GM12878 (cell line): ENCODE measurements around the gene IL26. TPM values are rescaled to one million over a fixed set of nuclear protein-coding genes. Genes with fewer than 3 reads are reported as not detected.

Experiments
- ATAC-seq: fragments of 200-7000 bp; cut with Tn5 transposase; 3 replicates; pipeline ENCODE4 v1.9.1; 2020; ENCODE audit warnings: mild to moderate bottlenecking, moderate library complexity
- BruUV-seq: library from RNA; stranded (reverse); fragments of 400-500 nt; replicated peaks from 2 replicates; lab custom pipeline; 2021; lab: Mats Ljungman, UMichigan
- CTCF ChIA-PET: fragments of 300-600 bp; sonication (Branson Sonifier 250); formaldehyde crosslinking; extraction: SDS; loops from one replicate; lab custom pipeline; 2021; ENCODE audit warnings: inconsistent platforms; lab: Yijun Ruan, JAX
- POLR2A ChIA-PET: fragments of 350-600 bp; formaldehyde crosslinking; extraction: SDS; loops from one replicate; lab custom pipeline; 2021; ENCODE audit warnings: inconsistent platforms; lab: Charles Lee
- RAD21 ChIA-PET: fragments of 300-600 bp; sonication (Branson Sonifier 250); formaldehyde crosslinking; loops from one replicate; lab custom pipeline; 2023; ENCODE audit warnings: antibody characterized with exemption; ENCODE audit not compliant: unreplicated experiment; lab: Charles Lee
- SMC1A ChIA-PET: fragments of 300-600 bp; sonication (Branson Sonifier 250); formaldehyde crosslinking; loops from one replicate; lab custom pipeline; 2023; ENCODE audit not compliant: unreplicated experiment, uncharacterized antibody; lab: Charles Lee
- DNase-seq: peaks from one replicate; pipeline ENCODE4 v3.0.0-alpha.2; 2011; ENCODE audit warnings: low read depth, low spot score
- FAIRE-seq: peaks from 3 replicates; lab custom pipeline; 2011; peaks lifted over from hg19 to GRCh38; lab: Jason Lieb, UNC
- H2AFZ ChIP-seq: 2 replicates; pipeline ENCODE4 v1.6.0; 2011; ENCODE audit warnings: low read depth, low read length, control low read depth; ENCODE audit not compliant: control insufficient read depth
- H3K27ac ChIP-seq: 2 replicates; pipeline ENCODE4 v1.5.1; 2011; ENCODE audit warnings: control low read depth; ENCODE audit not compliant: control insufficient read depth, insufficient read depth
- H3K27me3 ChIP-seq, 2 experiments: replicated peaks in 1 of 2; 2 replicates each; pipeline versions ENCODE4 v1.6.0 to v1.6.1; 2011; ENCODE audit warnings: low read length in 1 of 2; ENCODE audit not compliant: control insufficient read depth in 2 of 2, insufficient read depth in 2 of 2
- H3K36me3 ChIP-seq, 2 experiments: 2 replicates each; pipeline ENCODE4 v1.5.1; 2011; ENCODE audit warnings: low read length in 1 of 2; ENCODE audit not compliant: control insufficient read depth in 2 of 2, insufficient read depth in 2 of 2
- H3K4me1 ChIP-seq: 2 replicates; pipeline ENCODE4 v1.6.1; 2011; ENCODE audit warnings: mild to moderate bottlenecking, low read length, moderate library complexity, mixed read lengths; ENCODE audit not compliant: control insufficient read depth, insufficient read depth
- H3K4me2 ChIP-seq: 2 replicates; pipeline ENCODE4 v1.6.0; 2011; ENCODE audit warnings: control low read depth; ENCODE audit not compliant: control insufficient read depth, insufficient read depth
- H3K4me3 ChIP-seq: fragments of 200-600 bp; sonication (generic); 2 replicates; pipeline ENCODE4 v1.5.1; 2016
- H3K79me2 ChIP-seq: 2 replicates; pipeline ENCODE4 v1.6.0; 2011; ENCODE audit warnings: low read length; ENCODE audit not compliant: control insufficient read depth, insufficient read depth
- H3K9ac ChIP-seq: 2 replicates; pipeline ENCODE4 v1.8.0; 2011; ENCODE audit warnings: low read length, control low read depth, mixed read lengths; ENCODE audit not compliant: control insufficient read depth, insufficient read depth
- H3K9me3 ChIP-seq: replicated peaks from 3 replicates; pipeline ENCODE4 v1.5.1; 2011; ENCODE audit warnings: mild to moderate bottlenecking, low read length; ENCODE audit not compliant: control insufficient read depth, insufficient read depth
- H4K20me1 ChIP-seq: 2 replicates; pipeline ENCODE4 v1.6.0; 2011; ENCODE audit not compliant: control insufficient read depth, insufficient read depth
- ATF2 ChIP-seq: IDR thresholded peaks from 2 replicates; pipeline ENCODE4 v1.6.1; 2012; ENCODE audit warnings: low read length, inconsistent platforms
- ELK1 ChIP-seq: IDR thresholded peaks from 2 replicates; pipeline ENCODE4 v1.6.1; 2012; ENCODE audit warnings: low read depth, low read length, improper control_type of control experiment
- MEF2B ChIP-seq: fragments of 450-650 bp; IDR thresholded peaks from 2 replicates; pipeline ENCODE4 v1.6.1; 2018; ENCODE audit warnings: mild to moderate bottlenecking, moderate library complexity; ENCODE audit not compliant: partially characterized antibody, poor library complexity, severe bottlenecking
- RUNX3 ChIP-seq: IDR thresholded peaks from 2 replicates; pipeline ENCODE4 v1.6.1; 2012; ENCODE audit warnings: low read length, inconsistent platforms
- YY1 ChIP-seq: IDR thresholded peaks from 2 replicates; pipeline ENCODE4 v1.6.1; 2011; ENCODE audit warnings: low read depth, mild to moderate bottlenecking, low read length
- in situ Hi-C: fragments of 300-500 bp; cut with MboI; formaldehyde crosslinking; loops from 9 replicates; pipeline ENCODE4 v1.14.3; 2018; ENCODE audit warnings: mixed read lengths
- intact Hi-C: fragments of 100-400 bp; cut with micrococcal nuclease; formaldehyde crosslinking; loops from one replicate; pipeline ENCODE4 v1.14.2; 2022; ENCODE audit not compliant: unreplicated experiment
- polyA plus RNA-seq, 11 experiments: library from polyadenylated mRNA; depleted of rRNA in 4 of 11; unstranded in 6 of 11; stranded (reverse) in 5 of 11; fragments of >200 nt; fragmentation: Nextera tagmentation in 4 of 11; fragmentation: Illumina TruSeq in 1 of 11; extraction: Ambion mirVana in 4 of 11; extraction: Trizol in 1 of 11; gene quantifications; 1 replicate in 1 of 11; 2 replicates in 10 of 11; pipeline versions ENCODE4 v1.2.1 to v1.2.3, GENCODE V29; 2011 to 2016; ENCODE audit warnings: inconsistent platforms in 2 of 11, missing spikeins in 2 of 11, low read depth in 1 of 11
- total RNA-seq, 4 experiments: library from RNA; depleted of rRNA in 3 of 4; stranded (reverse); fragments of >200 nt in 3 of 4; fragmentation: Illumina TruSeq in 1 of 4; extraction: Trizol in 1 of 4; gene quantifications; 2 replicates each; pipeline versions ENCODE4 v1.2.1 to v1.2.3, GENCODE V29; 2013 to 2021

IL26 gene
- total and polyA plus RNA-seq, 10 of the 15 experiments (the other 5 are each of a cell fraction or from before 2014, with no cell fraction given), result not detected

GRCh38 chr12:68261896-68262295, 36.3 kb upstream of the IL26 start:
- no TSS peak for BruUV-seq
- no peaks in the 10 kb centered on the region for H3K79me2 ChIP-seq
- ATAC-seq, result peak; percentile 37; the same call in 2 of the 3 replicates
- no peak for FAIRE-seq
- DNase-seq, result no peak
- H3K9me3 ChIP-seq, result no peaks in the 10 kb centered on the region
- no peaks in the 10 kb centered on the region for H4K20me1 ChIP-seq
- peaks cover 8% of the 10 kb centered on the region for H3K4me1 ChIP-seq
- TF ChIP-seq RUNX3 (peak; percentile 53; the same call in 1 of the 2 replicates), MEF2B (no peak), YY1 (no peak), ELK1 (no peak), ATF2 (0 out of 2 replicates have a peak, but pooled peaks have one; percentile 32)
- no peak overlapping the region for H2AFZ ChIP-seq
- H3K36me3 ChIP-seq, result no peaks in the 10 kb centered on the region
- no peaks in the 10 kb centered on the region for H3K27me3 ChIP-seq
- POLR2A ChIA-PET, result interaction anchor here (1.2 to 1.4 kb wide), 2 partner anchors 16 to 21 kb away, joined by 3 to 4 read pairs; no protein-coding TSS in a partner anchor
- no peak overlapping the region for H3K9ac ChIP-seq
- H3K4me3 ChIP-seq, result no peak overlapping the region
- H3K4me2 ChIP-seq, result no peak overlapping the region
- intact Hi-C loops, result no loop called here
- RAD21 ChIA-PET, result no interaction called here
- in situ Hi-C loops, result no loop called here
- H3K27ac ChIP-seq, result no peak overlapping the region
- SMC1A ChIA-PET, result interaction anchor here (1.0 to 1.1 kb wide), 3 partner anchors 9 to 55 kb away, joined by 3 to 4 read pairs (median 3); no protein-coding TSS in a partner anchor
- CTCF ChIA-PET, result interaction anchor here (1.0 to 1.4 kb wide), 4 partner anchors 12 to 39 kb away, joined by 3 read pairs; no protein-coding TSS in a partner anchor
